GM19395 (cell line): ENCODE measurements around the gene ZXDC.

ENCODE experiments used
- ATAC-seq: cut with Tn5 transposase; IDR thresholded peaks from one replicate; pipeline ENCODE4 v1.9.1; 2021; ENCODE audit warnings: mild to moderate bottlenecking, moderate library complexity; ENCODE audit not compliant: unreplicated experiment

Gene ZXDC

GRCh38 chr3:126490619-126491018, 14.9 kb upstream of the ZXDC start:
- no peak for ATAC-seq

- ATAC-seq, result no peak
These were observed 13.3 kb upstream of the ZXDC start for GRCh38 chr3:126488886-126489569.

- ATAC-seq, result no peak
These were observed 12.5 kb upstream of the ZXDC start for GRCh38 chr3:126488185-126488584.

GRCh38 chr3:126487151-126487771, 11.6 kb upstream of the ZXDC start:
- no peak for ATAC-seq

GRCh38 chr3:126486360-126486847, 10.7 kb upstream of the ZXDC start:
- no peak for ATAC-seq

- ATAC-seq, result no peak
These were observed 10.3 kb upstream of the ZXDC start for GRCh38 chr3:126485956-126486355.

- ATAC-seq, result no peak
These were observed 9.6 kb upstream of the ZXDC start for GRCh38 chr3:126485176-126485897.

- no peak for ATAC-seq
These were observed 9.0 kb upstream of the ZXDC start for GRCh38 chr3:126484662-126485061.

GRCh38 chr3:126484148-126484547, 8.5 kb upstream of the ZXDC start:
- no peak for ATAC-seq

GRCh38 chr3:126483321-126483761, 7.7 kb upstream of the ZXDC start:
- ATAC-seq, result no peak

GRCh38 chr3:126482503-126483255, 7.0 kb upstream of the ZXDC start:
- no peak for ATAC-seq

- ATAC-seq, result no peak
These were observed 6.3 kb upstream of the ZXDC start for GRCh38 chr3:126481808-126482502.

GRCh38 chr3:126480861-126481260, 5.2 kb upstream of the ZXDC start:
- no peak for ATAC-seq

- ATAC-seq, result no peak
These were observed 4.5 kb upstream of the ZXDC start for GRCh38 chr3:126480206-126480605.

- no peak for ATAC-seq
These were observed 4.0 kb upstream of the ZXDC start for GRCh38 chr3:126479642-126480041.

GRCh38 chr3:126478581-126479310, 3.1 kb upstream of the ZXDC start:
- ATAC-seq, result no peak

- ATAC-seq, result no peak
These were observed 1.3 kb upstream of the ZXDC start for GRCh38 chr3:126477061-126477380.

- ATAC-seq, result peak; percentile 36
These were observed 722 bp upstream of the ZXDC start for GRCh38 chr3:126476166-126477060.
